GM12878 (cell line): ENCODE data around the gene LAT.

Experiments
- BHLHE40 ChIP-seq, 2 experiments: fragments of 450-650 bp in 1 of 2; IDR thresholded peaks; 2 replicates each; pipeline ENCODE4 v1.6.1; 2011 to 2017; ENCODE audit warnings: low read depth in 2 of 2, borderline replicate concordance in 1 of 2, improper control_type of control experiment in 1 of 2, low read length in 1 of 2, mild to moderate bottlenecking in 1 of 2
- CBFB ChIP-seq: IDR thresholded peaks from 2 replicates; pipeline ENCODE4 v1.6.1; 2016; ENCODE audit warnings: antibody characterized with exemption, low read depth
- E4F1 ChIP-seq: fragments of 450-650 bp; IDR thresholded peaks from 2 replicates; pipeline ENCODE4 v1.6.1; 2018; ENCODE audit warnings: borderline replicate concordance, mild to moderate bottlenecking; ENCODE audit not compliant: partially characterized antibody
- EZH2 ChIP-seq: IDR thresholded peaks from 2 replicates; pipeline ENCODE4 v1.6.1; 2012; ENCODE audit warnings: low read depth, mild to moderate bottlenecking, control low read depth, inconsistent platforms, low read length, borderline replicate concordance; ENCODE audit not compliant: control insufficient read depth
- HDGF ChIP-seq: fragments of 450-650 bp; IDR thresholded peaks from 2 replicates; pipeline ENCODE4 v1.6.1; 2016; ENCODE audit warnings: antibody characterized with exemption
- NFYA ChIP-seq: IDR thresholded peaks from 2 replicates; pipeline ENCODE4 v1.6.1; 2011; ENCODE audit warnings: low read depth, mild to moderate bottlenecking, low read length, improper control_type of control experiment, borderline replicate concordance
- NKRF ChIP-seq: fragments of 450-650 bp; conservative IDR thresholded peaks from 2 replicates; pipeline ENCODE4 v1.6.1; 2017; ENCODE audit warnings: mild to moderate bottlenecking, moderate library complexity
- POU2F2 ChIP-seq: IDR thresholded peaks from 3 replicates; pipeline ENCODE4 v1.6.1; 2011; ENCODE audit warnings: low read depth, mild to moderate bottlenecking, low read length, borderline replicate concordance
- SP1 ChIP-seq: IDR thresholded peaks from one replicate; pipeline ENCODE4 v1.6.1; 2011; ENCODE audit warnings: low read depth, low read length
- SPI1 ChIP-seq: IDR thresholded peaks from 2 replicates; pipeline ENCODE4 v1.6.1; 2011; ENCODE audit warnings: low read depth, mild to moderate bottlenecking, low read length, moderate library complexity, borderline replicate concordance; ENCODE audit not compliant: insufficient read depth
- TARDBP ChIP-seq: IDR thresholded peaks from 2 replicates; pipeline ENCODE4 v1.6.1; 2016; ENCODE audit warnings: borderline replicate concordance
- TF ChIP-seq, protein P1 (sequence below), 3 experiments: IDR thresholded peaks in 2 of 3; conservative IDR thresholded peaks in 1 of 3; 2 replicates each; pipeline ENCODE4 v1.5.1; 2011; ENCODE audit warnings: low read depth in 3 of 3, low read length in 3 of 3, mild to moderate bottlenecking in 3 of 3, control low read depth in 2 of 3, moderate library complexity in 2 of 3, inconsistent platforms in 1 of 3, mixed read lengths in 1 of 3; ENCODE audit not compliant: control insufficient read depth in 2 of 3, insufficient read depth in 1 of 3; ENCODE audit errors: extremely low read depth in 1 of 3
- TF ChIP-seq, protein P2 (sequence below): IDR thresholded peaks from 2 replicates; pipeline ENCODE4 v1.6.1; 2011; ENCODE audit warnings: low read depth, low read length, improper control_type of control experiment, borderline replicate concordance
- TF ChIP-seq, protein P3 (sequence below): IDR thresholded peaks from 2 replicates; pipeline ENCODE4 v1.6.1; 2012; ENCODE audit warnings: mild to moderate bottlenecking, low read depth, low read length

DNA sequence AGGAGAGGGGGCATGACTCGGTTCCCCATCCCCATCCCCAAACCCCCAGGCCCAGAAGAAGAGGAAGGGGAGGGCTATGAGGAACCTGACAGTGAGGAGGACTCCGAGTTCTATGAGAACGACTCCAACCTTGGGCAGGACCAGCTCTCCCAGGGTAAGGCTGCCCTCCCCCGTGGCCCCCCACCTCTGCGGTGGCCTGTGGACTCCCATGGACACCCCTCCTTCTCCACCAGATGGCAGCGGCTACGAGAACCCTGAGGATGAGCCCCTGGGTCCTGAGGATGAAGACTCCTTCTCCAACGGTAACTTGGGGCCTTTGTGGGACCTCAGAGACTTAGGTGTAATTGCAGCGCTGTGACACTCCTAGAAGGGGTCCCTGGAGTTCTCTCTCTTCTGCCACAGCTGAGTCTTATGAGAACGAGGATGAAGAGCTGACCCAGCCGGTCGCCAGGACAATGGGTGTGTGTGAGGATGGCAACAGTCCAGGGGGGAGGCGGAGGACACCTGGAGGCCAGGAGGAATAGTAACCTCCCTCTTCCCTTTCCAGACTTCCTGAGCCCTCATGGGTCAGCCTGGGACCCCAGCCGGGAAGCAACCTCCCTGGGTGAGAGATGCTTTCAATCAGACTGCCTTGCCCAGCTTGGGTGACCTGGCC, 47.5 kb upstream of the LAT start:
- TF ChIP-seq SP1 (no peak), HDGF (no peak), BHLHE40 (IDR thresholded peaks at IDR 0.05; ENCODE audit: borderline replicate concordance in 1 of 2, low read depth in 2 of 2, low read length in 1 of 2) (no peak), NKRF (no peak), EZH2 (no peak), SPI1 (no peak), CBFB (no peak), POU2F2 (no peak), E4F1 (no peak), NFYA (no peak), TARDBP (no peak)
- TF ChIP-seq, protein P1, sequence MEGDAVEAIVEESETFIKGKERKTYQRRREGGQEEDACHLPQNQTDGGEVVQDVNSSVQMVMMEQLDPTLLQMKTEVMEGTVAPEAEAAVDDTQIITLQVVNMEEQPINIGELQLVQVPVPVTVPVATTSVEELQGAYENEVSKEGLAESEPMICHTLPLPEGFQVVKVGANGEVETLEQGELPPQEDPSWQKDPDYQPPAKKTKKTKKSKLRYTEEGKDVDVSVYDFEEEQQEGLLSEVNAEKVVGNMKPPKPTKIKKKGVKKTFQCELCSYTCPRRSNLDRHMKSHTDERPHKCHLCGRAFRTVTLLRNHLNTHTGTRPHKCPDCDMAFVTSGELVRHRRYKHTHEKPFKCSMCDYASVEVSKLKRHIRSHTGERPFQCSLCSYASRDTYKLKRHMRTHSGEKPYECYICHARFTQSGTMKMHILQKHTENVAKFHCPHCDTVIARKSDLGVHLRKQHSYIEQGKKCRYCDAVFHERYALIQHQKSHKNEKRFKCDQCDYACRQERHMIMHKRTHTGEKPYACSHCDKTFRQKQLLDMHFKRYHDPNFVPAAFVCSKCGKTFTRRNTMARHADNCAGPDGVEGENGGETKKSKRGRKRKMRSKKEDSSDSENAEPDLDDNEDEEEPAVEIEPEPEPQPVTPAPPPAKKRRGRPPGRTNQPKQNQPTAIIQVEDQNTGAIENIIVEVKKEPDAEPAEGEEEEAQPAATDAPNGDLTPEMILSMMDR (IDR thresholded peaks at IDR 0.05 in 2 of 3, conservative IDR thresholded peaks at IDR 0.05 in 1 of 3; ENCODE audit: control insufficient read depth in 2 of 3, extremely low read depth in 1 of 3, insufficient read depth in 1 of 3, low read depth in 3 of 3, low read length in 3 of 3) = no peak
- TF ChIP-seq, protein P2, sequence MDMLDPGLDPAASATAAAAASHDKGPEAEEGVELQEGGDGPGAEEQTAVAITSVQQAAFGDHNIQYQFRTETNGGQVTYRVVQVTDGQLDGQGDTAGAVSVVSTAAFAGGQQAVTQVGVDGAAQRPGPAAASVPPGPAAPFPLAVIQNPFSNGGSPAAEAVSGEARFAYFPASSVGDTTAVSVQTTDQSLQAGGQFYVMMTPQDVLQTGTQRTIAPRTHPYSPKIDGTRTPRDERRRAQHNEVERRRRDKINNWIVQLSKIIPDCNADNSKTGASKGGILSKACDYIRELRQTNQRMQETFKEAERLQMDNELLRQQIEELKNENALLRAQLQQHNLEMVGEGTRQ = no peak
- TF ChIP-seq, protein P3, sequence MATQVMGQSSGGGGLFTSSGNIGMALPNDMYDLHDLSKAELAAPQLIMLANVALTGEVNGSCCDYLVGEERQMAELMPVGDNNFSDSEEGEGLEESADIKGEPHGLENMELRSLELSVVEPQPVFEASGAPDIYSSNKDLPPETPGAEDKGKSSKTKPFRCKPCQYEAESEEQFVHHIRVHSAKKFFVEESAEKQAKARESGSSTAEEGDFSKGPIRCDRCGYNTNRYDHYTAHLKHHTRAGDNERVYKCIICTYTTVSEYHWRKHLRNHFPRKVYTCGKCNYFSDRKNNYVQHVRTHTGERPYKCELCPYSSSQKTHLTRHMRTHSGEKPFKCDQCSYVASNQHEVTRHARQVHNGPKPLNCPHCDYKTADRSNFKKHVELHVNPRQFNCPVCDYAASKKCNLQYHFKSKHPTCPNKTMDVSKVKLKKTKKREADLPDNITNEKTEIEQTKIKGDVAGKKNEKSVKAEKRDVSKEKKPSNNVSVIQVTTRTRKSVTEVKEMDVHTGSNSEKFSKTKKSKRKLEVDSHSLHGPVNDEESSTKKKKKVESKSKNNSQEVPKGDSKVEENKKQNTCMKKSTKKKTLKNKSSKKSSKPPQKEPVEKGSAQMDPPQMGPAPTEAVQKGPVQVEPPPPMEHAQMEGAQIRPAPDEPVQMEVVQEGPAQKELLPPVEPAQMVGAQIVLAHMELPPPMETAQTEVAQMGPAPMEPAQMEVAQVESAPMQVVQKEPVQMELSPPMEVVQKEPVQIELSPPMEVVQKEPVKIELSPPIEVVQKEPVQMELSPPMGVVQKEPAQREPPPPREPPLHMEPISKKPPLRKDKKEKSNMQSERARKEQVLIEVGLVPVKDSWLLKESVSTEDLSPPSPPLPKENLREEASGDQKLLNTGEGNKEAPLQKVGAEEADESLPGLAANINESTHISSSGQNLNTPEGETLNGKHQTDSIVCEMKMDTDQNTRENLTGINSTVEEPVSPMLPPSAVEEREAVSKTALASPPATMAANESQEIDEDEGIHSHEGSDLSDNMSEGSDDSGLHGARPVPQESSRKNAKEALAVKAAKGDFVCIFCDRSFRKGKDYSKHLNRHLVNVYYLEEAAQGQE = no peak
